IPS-15b (cell line): ENCODE data around the gene TEAD1.

ENCODE experiments used
- H3K27me3 ChIP-seq: one replicate; pipeline ENCODE4 v1.6.1; 2013; ENCODE audit warnings: low read length; ENCODE audit not compliant: control insufficient read depth, insufficient read depth
- H3K36me3 ChIP-seq: one replicate; pipeline ENCODE4 v1.6.1; 2013; ENCODE audit warnings: low read length; ENCODE audit not compliant: control insufficient read depth, insufficient read depth
- H3K4me1 ChIP-seq: one replicate; pipeline ENCODE4 v1.6.1; 2013; ENCODE audit warnings: mild to moderate bottlenecking, low read length; ENCODE audit not compliant: control insufficient read depth, insufficient read depth
- H3K4me3 ChIP-seq: one replicate; pipeline ENCODE4 v1.5.1; 2013; ENCODE audit warnings: low read depth, low read length
- H3K9ac ChIP-seq: one replicate; pipeline ENCODE4 v1.6.1; 2013; ENCODE audit warnings: low read depth, mild to moderate bottlenecking, low read length
- H3K9me3 ChIP-seq: one replicate; pipeline ENCODE4 v1.6.1; 2013; ENCODE audit warnings: mild to moderate bottlenecking, low read length; ENCODE audit not compliant: control insufficient read depth, insufficient read depth

Gene TEAD1

DNA sequence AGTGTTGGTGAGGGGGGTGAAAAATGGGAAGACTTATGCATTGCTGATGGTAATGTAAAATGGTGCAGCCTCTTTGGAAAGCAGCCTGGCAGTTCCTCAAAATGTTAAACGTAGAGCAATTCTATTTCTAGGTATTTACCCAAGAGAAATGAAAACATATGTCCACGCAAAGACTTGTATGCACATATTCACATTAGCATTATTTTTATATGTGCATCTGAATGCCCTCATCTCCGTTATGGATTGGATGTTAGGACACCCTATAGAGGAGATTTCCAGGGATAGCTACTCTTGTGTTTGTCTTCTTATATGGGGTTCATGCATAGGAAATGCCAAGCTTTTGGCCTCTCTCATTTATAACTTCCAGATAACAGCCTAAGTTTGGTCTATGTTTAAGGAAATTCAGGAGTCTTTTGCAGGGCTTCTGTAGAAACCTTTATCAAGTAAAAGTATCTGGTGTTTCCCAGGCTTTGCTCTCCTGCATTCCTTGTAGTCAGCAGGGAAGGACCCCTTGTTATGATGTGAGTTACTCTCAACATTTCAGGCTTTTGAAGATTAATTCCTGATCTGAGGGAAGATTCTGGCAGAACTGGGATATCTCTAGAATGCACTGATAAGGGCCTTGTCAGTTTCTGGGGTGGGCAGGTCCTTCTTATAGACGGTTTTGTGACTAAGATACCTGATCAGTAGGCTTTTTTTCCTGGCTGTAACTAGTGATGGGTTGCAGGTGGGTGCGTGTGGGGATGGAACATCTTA is 116.8 kb downstream of the TEAD1 start:
- H3K4me3 ChIP-seq = no peak overlapping the region
- H3K9me3 ChIP-seq = no peaks in the 10 kb centered on the region
- H3K27me3 ChIP-seq = no peaks in the 10 kb centered on the region
- no peak overlapping the region for H3K9ac ChIP-seq
- H3K4me1 ChIP-seq = peaks cover 15% of the 10 kb centered on the region
- H3K36me3 ChIP-seq = no peaks in the 10 kb centered on the region

DNA sequence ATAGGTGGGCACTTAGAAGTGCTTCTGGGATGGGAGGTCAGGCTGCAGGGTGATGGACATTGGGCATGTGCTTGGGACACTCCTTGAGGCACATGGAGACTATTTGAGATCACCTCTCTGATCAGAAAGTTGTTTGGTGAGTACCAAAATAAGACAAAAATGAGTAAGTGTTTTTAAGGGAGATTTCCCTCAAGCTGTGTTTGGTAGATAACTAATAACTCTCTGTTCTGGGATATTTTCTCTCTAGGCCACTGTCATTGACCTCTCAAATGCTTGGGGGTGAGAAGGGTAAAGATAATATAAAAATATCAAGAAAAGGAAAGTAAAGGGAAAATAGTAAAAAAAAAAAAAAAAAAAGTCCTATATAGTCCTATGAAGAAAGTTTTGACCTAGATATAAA is 117.8 kb downstream of the TEAD1 start:
- H3K4me3 ChIP-seq = no peak overlapping the region
- H3K9ac ChIP-seq = no peak overlapping the region
- no peaks in the 10 kb centered on the region for H3K9me3 ChIP-seq
- peaks cover 15% of the 10 kb centered on the region for H3K4me1 ChIP-seq
- no peaks in the 10 kb centered on the region for H3K27me3 ChIP-seq
- H3K36me3 ChIP-seq = no peaks in the 10 kb centered on the region

DNA sequence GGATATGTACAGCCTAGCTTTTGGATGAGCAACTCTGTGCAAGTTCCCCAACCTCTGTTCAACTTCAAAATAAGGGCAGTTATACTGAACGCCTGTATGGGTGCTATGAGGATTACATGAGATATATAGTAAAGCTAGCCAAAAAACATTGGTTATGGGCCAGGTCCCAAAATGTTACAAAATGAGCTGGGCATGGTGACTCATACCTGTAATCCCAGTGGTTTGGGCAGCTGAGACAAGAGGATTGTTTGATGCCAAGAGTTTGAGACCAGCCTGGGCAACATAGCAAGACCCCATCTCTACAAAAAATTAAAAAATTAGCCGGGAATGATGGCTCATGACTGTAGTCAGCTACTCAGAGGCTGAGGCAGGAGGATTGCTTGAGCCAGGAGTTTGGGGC is 118.4 kb downstream of the TEAD1 start:
- H3K9me3 ChIP-seq = no peaks in the 10 kb centered on the region
- H3K4me3 ChIP-seq = no peak overlapping the region
- peaks cover 14% of the 10 kb centered on the region for H3K4me1 ChIP-seq
- H3K9ac ChIP-seq = no peak overlapping the region
- H3K36me3 ChIP-seq = no peaks in the 10 kb centered on the region
- H3K27me3 ChIP-seq = no peaks in the 10 kb centered on the region

DNA sequence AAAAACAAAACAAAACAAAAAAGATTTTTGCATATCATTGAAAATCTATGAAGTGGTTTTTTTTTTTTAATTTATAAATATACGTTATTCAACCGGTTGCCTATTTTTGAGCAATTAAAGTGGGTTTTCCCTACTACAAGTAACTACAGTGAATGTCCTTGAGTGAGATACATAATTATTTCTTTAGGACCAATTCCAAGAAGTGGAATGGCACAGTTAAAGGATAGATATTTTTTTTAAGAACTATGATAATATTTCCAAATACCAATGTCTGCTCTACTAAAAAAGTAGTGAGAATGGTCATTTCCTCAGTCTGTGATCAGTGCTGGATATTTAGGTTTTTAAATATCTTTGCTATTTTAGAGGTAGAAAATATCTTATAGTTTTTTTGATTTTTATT is 118.8 kb downstream of the TEAD1 start:
- Histone ChIP-seq H3K27me3 (no peaks in the 10 kb centered on the region), H3K4me3 (no peak overlapping the region), H3K4me1 (peaks cover 14% of the 10 kb centered on the region), H3K36me3 (no peaks in the 10 kb centered on the region), H3K9me3 (no peaks in the 10 kb centered on the region), H3K9ac (no peak overlapping the region)

DNA sequence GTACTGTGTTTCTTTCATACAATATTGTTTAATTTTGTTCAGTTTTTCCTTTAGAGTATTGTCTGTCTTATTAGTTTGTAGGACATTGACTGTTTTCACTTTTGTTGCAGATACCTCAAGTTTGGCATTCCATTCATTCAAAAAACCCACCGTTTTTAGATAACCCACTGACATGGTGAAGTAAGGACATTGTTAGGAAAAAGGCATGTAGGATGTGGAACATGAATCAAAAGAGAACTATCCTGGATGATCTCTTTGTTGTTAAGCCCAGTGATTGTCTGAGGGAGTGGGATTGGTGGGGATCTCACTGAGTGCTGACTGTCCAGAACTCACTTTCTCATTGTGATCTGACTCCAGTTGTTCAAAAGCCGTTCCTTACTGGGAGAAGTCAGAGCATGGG is 119.3 kb downstream of the TEAD1 start:
- no peaks in the 10 kb centered on the region for H3K36me3 ChIP-seq
- H3K4me3 ChIP-seq = no peak overlapping the region
- H3K9ac ChIP-seq = no peak overlapping the region
- H3K27me3 ChIP-seq = no peaks in the 10 kb centered on the region
- peaks cover 14% of the 10 kb centered on the region for H3K4me1 ChIP-seq
- H3K9me3 ChIP-seq = no peaks in the 10 kb centered on the region

DNA sequence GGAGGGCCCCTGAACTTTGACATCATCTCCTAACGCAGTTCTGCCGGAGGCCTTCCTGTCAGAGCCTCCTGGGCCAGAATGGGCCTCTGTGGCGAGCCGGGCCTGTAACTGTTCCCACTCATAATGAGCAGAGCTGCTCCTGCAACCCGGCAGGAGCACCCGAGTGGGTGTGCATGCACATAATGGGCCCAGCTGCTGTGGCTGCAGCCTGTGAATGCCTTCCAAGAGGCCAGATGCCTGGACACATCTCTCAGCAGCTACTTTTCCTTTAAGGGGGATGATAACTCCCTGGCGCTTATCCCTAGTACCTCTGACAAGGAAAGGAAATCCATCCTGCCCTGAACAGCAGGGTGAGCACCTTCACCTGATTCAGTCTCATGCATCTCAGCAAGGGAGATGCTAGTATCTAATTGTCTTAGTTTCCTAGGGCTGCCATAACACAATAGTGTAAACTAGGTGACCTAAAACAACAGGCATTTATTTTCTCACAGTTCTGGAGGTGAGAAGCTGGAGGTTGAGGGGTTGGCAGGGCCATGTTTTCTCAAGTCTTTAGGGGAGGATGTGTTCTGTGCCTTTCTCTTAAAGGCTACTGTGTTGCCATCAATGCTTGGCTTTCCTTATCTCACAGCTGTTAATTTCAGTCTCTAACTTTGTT is 120.5 kb downstream of the TEAD1 start:
- Histone ChIP-seq H3K27me3 (no peaks in the 10 kb centered on the region), H3K4me1 (peaks cover 14% of the 10 kb centered on the region), H3K4me3 (no peak overlapping the region), H3K36me3 (no peaks in the 10 kb centered on the region), H3K9ac (no peak overlapping the region), H3K9me3 (no peaks in the 10 kb centered on the region)

DNA sequence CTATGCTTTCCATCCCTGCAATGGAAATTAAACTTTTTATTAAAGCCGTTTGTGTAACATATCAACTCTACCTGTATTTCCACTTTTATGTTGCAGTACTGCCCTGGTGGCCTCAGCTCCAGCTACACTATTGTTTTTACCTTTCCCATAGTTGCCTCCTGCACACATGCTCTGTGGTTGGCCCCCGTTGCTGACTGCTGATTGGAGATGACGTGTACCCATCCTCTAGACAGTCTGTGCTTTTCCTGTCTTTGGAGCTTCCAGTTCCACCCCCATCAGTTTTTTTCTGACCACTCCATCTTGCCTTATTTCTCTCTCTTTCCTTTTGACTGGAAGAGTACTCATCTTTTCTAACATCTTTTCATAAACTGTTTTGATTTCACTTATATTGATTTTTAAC is 123.8 kb downstream of the TEAD1 start:
- no peaks in the 10 kb centered on the region for H3K9me3 ChIP-seq
- H3K36me3 ChIP-seq = no peaks in the 10 kb centered on the region
- no peak overlapping the region for H3K9ac ChIP-seq
- H3K4me3 ChIP-seq = no peak overlapping the region
- peaks cover 25% of the 10 kb centered on the region for H3K4me1 ChIP-seq
- no peaks in the 10 kb centered on the region for H3K27me3 ChIP-seq

DNA sequence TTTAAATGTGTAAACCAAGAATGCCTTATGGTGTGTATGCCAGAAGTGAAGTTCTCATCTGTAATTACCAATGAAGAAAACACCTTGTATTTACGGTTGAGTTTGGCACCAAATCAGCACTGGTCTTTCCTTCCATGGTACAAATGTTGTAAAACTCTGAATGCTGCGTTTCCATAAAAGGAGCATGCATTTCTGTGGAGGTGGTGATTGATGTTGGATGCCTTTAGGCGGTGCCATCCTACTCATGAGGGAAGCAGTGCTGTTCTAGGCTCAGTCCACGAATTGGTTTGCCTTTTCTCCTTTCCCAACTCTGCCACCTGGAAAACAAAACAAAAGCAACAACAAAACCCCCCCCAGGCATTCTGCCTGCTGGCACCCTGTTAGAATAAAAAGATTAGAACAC is 124.4 kb downstream of the TEAD1 start:
- no peak overlapping the region for H3K4me3 ChIP-seq
- no peak overlapping the region for H3K9ac ChIP-seq
- no peaks in the 10 kb centered on the region for H3K27me3 ChIP-seq
- peaks cover 28% of the 10 kb centered on the region for H3K4me1 ChIP-seq
- H3K36me3 ChIP-seq = no peaks in the 10 kb centered on the region
- H3K9me3 ChIP-seq = no peaks in the 10 kb centered on the region

DNA sequence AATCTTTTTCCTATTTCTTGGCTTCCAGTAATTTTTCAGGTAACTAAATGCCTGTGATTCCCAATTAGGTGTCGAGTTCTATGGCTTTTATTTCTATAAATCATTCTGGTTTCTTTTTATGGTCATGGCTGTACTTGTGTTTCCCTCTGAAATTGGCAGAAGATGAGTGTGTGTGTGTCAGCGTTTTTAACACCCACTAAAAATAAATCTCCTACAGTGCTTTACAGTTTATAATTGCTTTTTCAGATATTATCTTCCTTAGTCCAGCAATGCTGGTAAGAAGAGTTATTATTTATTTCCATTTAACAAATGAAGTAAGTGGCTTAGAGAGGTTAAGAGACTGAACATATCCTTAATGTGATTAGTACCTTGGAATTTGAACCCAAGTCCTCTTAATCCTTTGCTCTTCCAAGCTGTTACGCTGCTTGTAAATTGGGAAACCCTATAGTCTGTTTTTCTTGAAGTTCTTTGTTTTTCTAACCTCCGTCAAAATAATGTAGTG is 125.2 kb downstream of the TEAD1 start:
- Histone ChIP-seq H3K9me3 (no peaks in the 10 kb centered on the region), H3K9ac (no peak overlapping the region), H3K4me1 (peaks cover 28% of the 10 kb centered on the region), H3K27me3 (no peaks in the 10 kb centered on the region), H3K4me3 (no peak overlapping the region), H3K36me3 (no peaks in the 10 kb centered on the region)

DNA sequence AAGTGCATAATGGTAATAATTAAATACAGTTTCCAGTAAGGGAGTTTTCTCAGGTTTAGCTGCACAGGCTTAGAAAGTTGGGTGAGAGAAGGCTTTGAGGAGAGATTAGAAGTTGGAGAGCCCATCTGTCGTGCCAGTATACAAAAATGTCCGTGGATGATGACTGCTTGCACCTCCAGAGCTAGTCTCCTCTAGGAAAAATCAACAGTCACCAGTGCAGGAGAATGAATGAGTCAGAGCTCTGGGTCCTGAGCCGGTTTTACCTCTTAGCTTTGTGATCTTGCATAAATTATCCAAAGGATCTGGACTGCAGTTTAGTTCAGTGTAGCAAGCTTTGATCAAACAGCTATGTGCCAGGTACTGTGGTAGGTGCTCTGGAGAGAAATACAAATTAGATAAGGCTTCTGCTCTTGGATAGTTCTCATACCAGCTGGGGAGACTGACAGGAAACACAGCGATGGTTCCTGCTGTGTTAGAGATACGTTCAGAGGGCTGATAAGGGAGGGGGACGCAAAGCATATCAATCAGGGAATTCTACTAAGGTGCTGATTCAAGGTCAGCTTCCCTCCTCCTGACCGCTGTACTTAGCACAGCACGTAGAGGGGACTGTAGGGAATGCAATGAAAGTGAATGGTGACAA is 125.9 kb downstream of the TEAD1 start:
- Histone ChIP-seq H3K9ac (no peak overlapping the region), H3K36me3 (no peaks in the 10 kb centered on the region), H3K4me3 (no peak overlapping the region), H3K9me3 (no peaks in the 10 kb centered on the region), H3K27me3 (no peaks in the 10 kb centered on the region), H3K4me1 (peaks cover 28% of the 10 kb centered on the region)

DNA sequence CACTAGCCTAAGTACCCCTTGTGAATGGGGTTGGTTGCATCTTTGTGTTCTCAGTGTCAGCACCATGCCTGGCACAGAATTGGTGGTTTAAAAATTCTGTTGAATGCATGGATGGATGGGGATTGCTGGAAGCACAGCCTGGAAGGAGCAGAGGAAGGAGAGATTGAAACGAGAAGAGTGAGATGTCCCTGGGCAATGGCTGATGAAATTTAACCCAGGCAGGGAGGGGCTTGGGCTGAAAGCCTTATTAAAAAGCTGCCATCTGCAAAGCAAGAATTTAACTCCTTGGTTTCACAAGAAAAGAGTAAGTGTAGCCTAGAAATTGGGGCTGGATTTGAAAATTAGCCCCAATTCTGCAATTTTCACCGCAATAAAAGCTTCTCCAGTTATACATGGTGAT is 126.7 kb downstream of the TEAD1 start:
- Histone ChIP-seq H3K9me3 (no peaks in the 10 kb centered on the region), H3K9ac (no peak overlapping the region), H3K4me1 (peaks cover 28% of the 10 kb centered on the region), H3K27me3 (no peaks in the 10 kb centered on the region), H3K36me3 (no peaks in the 10 kb centered on the region), H3K4me3 (no peak overlapping the region)

DNA sequence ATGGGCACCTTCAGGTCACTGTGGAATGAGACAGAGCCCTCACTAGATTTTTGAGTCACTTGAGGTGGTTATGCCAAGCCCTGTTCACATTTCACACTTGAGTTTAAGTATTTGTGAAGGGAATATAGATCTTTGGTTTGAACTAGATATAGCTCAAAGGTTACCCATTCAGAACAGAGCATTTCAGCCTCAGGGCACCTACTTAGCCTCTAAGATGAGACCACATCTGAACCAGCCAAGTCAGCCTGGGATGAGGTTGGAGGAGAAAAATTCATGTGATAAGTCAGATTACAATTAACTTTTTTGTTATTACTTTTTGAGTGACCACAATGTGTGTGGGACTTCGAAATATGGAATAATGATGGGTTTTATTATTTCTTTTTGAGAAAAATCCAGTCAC is 127.8 kb downstream of the TEAD1 start:
- no peaks in the 10 kb centered on the region for H3K36me3 ChIP-seq
- H3K9me3 ChIP-seq = no peaks in the 10 kb centered on the region
- H3K4me3 ChIP-seq = no peak overlapping the region
- no peak overlapping the region for H3K9ac ChIP-seq
- peaks cover 28% of the 10 kb centered on the region for H3K4me1 ChIP-seq
- no peaks in the 10 kb centered on the region for H3K27me3 ChIP-seq
